Keratinocyte (primary cell): ENCODE measurements around the gene SEC61B. TPM values are rescaled to one million over a fixed set of nuclear protein-coding genes. Genes with fewer than 3 reads are reported as not detected.

Experiments used
- DNase-seq: peaks from one replicate; pipeline ENCODE4 v3.0.0-alpha.2; 2011; ENCODE audit warnings: low read depth, missing footprints, low spot score
- FAIRE-seq: peaks from 2 replicates; lab custom pipeline; 2011; peaks lifted over from hg19 to GRCh38; lab: Jason Lieb, UNC
- H2AFZ ChIP-seq: 2 replicates; pipeline ENCODE4 v1.6.0; 2012; ENCODE audit warnings: low read length, control low read depth, inconsistent platforms; ENCODE audit not compliant: control insufficient read depth
- H3K27ac ChIP-seq: 2 replicates; pipeline ENCODE4 v1.5.1; 2011; ENCODE audit warnings: low read length; ENCODE audit not compliant: control insufficient read depth, insufficient read depth
- H3K27me3 ChIP-seq: 3 replicates; pipeline ENCODE4 v1.6.0; 2011; ENCODE audit warnings: low read length; ENCODE audit not compliant: control insufficient read depth, insufficient read depth; ENCODE audit errors: extremely low read depth
- H3K36me3 ChIP-seq, 2 experiments: 2 replicates in 1 of 2; 3 replicates in 1 of 2; pipeline ENCODE4 v1.5.1; 2011; ENCODE audit warnings: low read length in 2 of 2, mild to moderate bottlenecking in 1 of 2; ENCODE audit not compliant: control insufficient read depth in 2 of 2, insufficient read depth in 2 of 2; ENCODE audit errors: extremely low read depth in 1 of 2
- H3K4me1 ChIP-seq: 3 replicates; pipeline ENCODE4 v1.5.1; 2011; ENCODE audit warnings: low read length; ENCODE audit not compliant: control insufficient read depth, insufficient read depth; ENCODE audit errors: extremely low read depth
- H3K4me2 ChIP-seq: 3 replicates; pipeline ENCODE4 v1.6.0; 2011; ENCODE audit warnings: low read depth, low read length; ENCODE audit not compliant: control insufficient read depth, insufficient read depth; ENCODE audit errors: extremely low read depth
- H3K4me3 ChIP-seq, 3 experiments: fragments of 200-600 bp in 1 of 3; sonication (generic) in 1 of 3; 2 replicates in 2 of 3; 3 replicates in 1 of 3; pipeline ENCODE4 v1.5.1; 2011 to 2016; ENCODE audit warnings: low read length in 3 of 3, mild to moderate bottlenecking in 3 of 3, control low read depth in 2 of 3, inconsistent platforms in 1 of 3, low read depth in 1 of 3, mixed read lengths in 1 of 3, mixed run types in 1 of 3, moderate library complexity in 1 of 3; ENCODE audit not compliant: control insufficient read depth in 2 of 3, insufficient read depth in 2 of 3; ENCODE audit errors: extremely low read depth in 1 of 3
- H3K79me2 ChIP-seq: 2 replicates; pipeline ENCODE4 v1.6.0; 2012; ENCODE audit warnings: low read length; ENCODE audit not compliant: control insufficient read depth, insufficient read depth
- H3K9ac ChIP-seq: 3 replicates; pipeline ENCODE4 v1.6.0; 2011; ENCODE audit warnings: low read length; ENCODE audit not compliant: control insufficient read depth, insufficient read depth; ENCODE audit errors: extremely low read depth
- H3K9me1 ChIP-seq: 3 replicates; pipeline ENCODE4 v1.6.0; 2011; ENCODE audit warnings: low read length; ENCODE audit not compliant: control insufficient read depth, insufficient read depth; ENCODE audit errors: extremely low read depth
- H3K9me3 ChIP-seq: 2 replicates; pipeline ENCODE4 v1.5.1; 2012; ENCODE audit warnings: low read depth, low read length; ENCODE audit not compliant: control insufficient read depth
- H4K20me1 ChIP-seq: 3 replicates; pipeline ENCODE4 v1.6.0; 2011; ENCODE audit warnings: low read length; ENCODE audit not compliant: control insufficient read depth, insufficient read depth; ENCODE audit errors: extremely low read depth
- EZH2 ChIP-seq: IDR thresholded peaks from one replicate; pipeline ENCODE4 v1.6.1; 2012; ENCODE audit warnings: inconsistent platforms, mild to moderate bottlenecking, low read length, moderate library complexity
- dilution Hi-C: fragments of 300-500 bp; cut with MboI; formaldehyde crosslinking; loops from one replicate; pipeline ENCODE4 v1.7.0; 2020; ENCODE audit warnings: low sequenced_read_pairs; ENCODE audit not compliant: extremely low pct_ligation_motif_present
- polyA plus RNA-seq, 5 experiments: library from polyadenylated mRNA; depleted of rRNA in 3 of 5; stranded (reverse) in 3 of 5; stranded (forward) in 1 of 5; unstranded in 1 of 5; fragments of >200 nt; gene quantifications; 1 replicate in 1 of 5; 2 replicates in 3 of 5; 3 replicates in 1 of 5; pipeline versions ENCODE4 v1.2.1 to v1.2.3, GENCODE V29; 2011 to 2012; ENCODE audit warnings: missing spikeins in 2 of 5, low read depth in 1 of 5, low replicate concordance in 1 of 5
- TF ChIP-seq, protein P1 (sequence below), 3 experiments: IDR thresholded peaks in 1 of 3; conservative IDR thresholded peaks in 1 of 3; optimal IDR thresholded peaks in 1 of 3; 2 replicates in 2 of 3; 3 replicates in 1 of 3; pipeline versions ENCODE3 to v1.5.1; 2011; ENCODE audit warnings: low read length in 3 of 3, mild to moderate bottlenecking in 3 of 3, moderate library complexity in 2 of 3, control low read depth in 1 of 3, inconsistent platforms in 1 of 3; ENCODE audit not compliant: insufficient read depth in 2 of 3; ENCODE audit errors: extremely low read depth in 1 of 3

The SEC61B gene
- polyA plus RNA-seq, 1 donor (not counting 4 experiments of a cell fraction or from before 2014, with no cell fraction given), result 207 TPM

DNA sequence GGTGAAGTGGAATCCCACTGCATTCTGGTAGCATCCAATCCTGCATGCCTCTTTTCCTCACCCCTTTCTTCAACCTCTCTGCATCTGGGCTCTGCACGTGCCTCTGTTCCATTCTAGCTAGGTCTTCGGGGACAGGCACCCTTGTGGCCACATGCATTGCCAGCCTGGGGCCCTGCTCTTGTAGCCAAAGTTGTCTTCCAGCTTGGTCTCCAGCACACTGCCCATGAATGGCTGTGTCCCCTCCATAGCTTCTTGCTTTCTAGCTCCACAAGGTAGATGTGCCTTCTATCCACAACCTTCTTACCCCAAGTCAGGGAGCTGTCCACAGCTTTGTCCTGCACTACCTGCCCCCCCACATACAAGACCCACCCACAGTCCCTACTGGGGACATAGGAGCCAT lies 32.9 kb upstream of the SEC61B start:
- Histone ChIP-seq H2AFZ (no peak overlapping the region), H3K4me3 (no peak overlapping the region), H3K4me1 (peaks cover 2% of the 10 kb centered on the region), H4K20me1 (no peaks in the 10 kb centered on the region), H3K4me2 (no peak overlapping the region), H3K9ac (no peak overlapping the region), H3K36me3 (no peaks in the 10 kb centered on the region), H3K79me2 (no peaks in the 10 kb centered on the region), H3K9me3 (no peaks in the 10 kb centered on the region), H3K9me1 (peaks cover 3% of the 10 kb centered on the region), H3K27ac (no peak overlapping the region), H3K27me3 (peaks cover 14% of the 10 kb centered on the region)
- DNase-seq (no peak), FAIRE-seq (no peak)
- no peak for TF ChIP-seq EZH2
- TF ChIP-seq, protein P1, sequence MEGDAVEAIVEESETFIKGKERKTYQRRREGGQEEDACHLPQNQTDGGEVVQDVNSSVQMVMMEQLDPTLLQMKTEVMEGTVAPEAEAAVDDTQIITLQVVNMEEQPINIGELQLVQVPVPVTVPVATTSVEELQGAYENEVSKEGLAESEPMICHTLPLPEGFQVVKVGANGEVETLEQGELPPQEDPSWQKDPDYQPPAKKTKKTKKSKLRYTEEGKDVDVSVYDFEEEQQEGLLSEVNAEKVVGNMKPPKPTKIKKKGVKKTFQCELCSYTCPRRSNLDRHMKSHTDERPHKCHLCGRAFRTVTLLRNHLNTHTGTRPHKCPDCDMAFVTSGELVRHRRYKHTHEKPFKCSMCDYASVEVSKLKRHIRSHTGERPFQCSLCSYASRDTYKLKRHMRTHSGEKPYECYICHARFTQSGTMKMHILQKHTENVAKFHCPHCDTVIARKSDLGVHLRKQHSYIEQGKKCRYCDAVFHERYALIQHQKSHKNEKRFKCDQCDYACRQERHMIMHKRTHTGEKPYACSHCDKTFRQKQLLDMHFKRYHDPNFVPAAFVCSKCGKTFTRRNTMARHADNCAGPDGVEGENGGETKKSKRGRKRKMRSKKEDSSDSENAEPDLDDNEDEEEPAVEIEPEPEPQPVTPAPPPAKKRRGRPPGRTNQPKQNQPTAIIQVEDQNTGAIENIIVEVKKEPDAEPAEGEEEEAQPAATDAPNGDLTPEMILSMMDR (optimal IDR thresholded peaks at IDR 0.05 in 1 of 3, IDR thresholded peaks at IDR 0.05 in 1 of 3, conservative IDR thresholded peaks at IDR 0.05 in 1 of 3; ENCODE audit: extremely low read depth in 1 of 3, insufficient read depth in 2 of 3, low read length in 3 of 3), result no peak
- dilution Hi-C loops, result no loop called here

GRCh38 chr9:99189887-99190596 lies 32.0 kb upstream of the SEC61B start:
- H3K9me1 ChIP-seq, result peaks cover 3% of the 10 kb centered on the region
- H3K27ac ChIP-seq, result no peak overlapping the region
- no peak overlapping the region for H3K4me3 ChIP-seq
- FAIRE-seq, result no peak
- H3K79me2 ChIP-seq, result no peaks in the 10 kb centered on the region
- no peak overlapping the region for H2AFZ ChIP-seq
- TF ChIP-seq, protein P1 (optimal IDR thresholded peaks at IDR 0.05 in 1 of 3, IDR thresholded peaks at IDR 0.05 in 1 of 3, conservative IDR thresholded peaks at IDR 0.05 in 1 of 3; ENCODE audit: extremely low read depth in 1 of 3, insufficient read depth in 2 of 3, low read length in 3 of 3), result no peak
- no peak for TF ChIP-seq EZH2
- no peaks in the 10 kb centered on the region for H4K20me1 ChIP-seq
- H3K4me2 ChIP-seq, result no peak overlapping the region
- dilution Hi-C loops, result no loop called here
- no peak for DNase-seq
- no peak overlapping the region for H3K9ac ChIP-seq
- H3K27me3 ChIP-seq, result peaks cover 14% of the 10 kb centered on the region
- H3K36me3 ChIP-seq, result no peaks in the 10 kb centered on the region
- H3K9me3 ChIP-seq, result no peaks in the 10 kb centered on the region
- H3K4me1 ChIP-seq, result no peaks in the 10 kb centered on the region
